Measurements from ENCODE around the gene DGKI. TPM values are rescaled to one million over a fixed set of nuclear protein-coding genes. Genes with fewer than 3 reads are reported as not detected.
A peak's percentile ranks its signal among the peaks of the same experiment; 100 is the strongest.

DGKI gene
- polyA plus RNA-seq, 4 donors = 0.35 to 0.54 TPM; not detected in 2

- H3K27ac ChIP-seq (ENCODE audit: low read depth in 1 of 3, low read length in 2 of 3) = no peak overlapping the region
- FAIRE-seq (no peak), DNase-seq (no peak)
- H3K27me3 ChIP-seq (ENCODE audit: control insufficient read depth in 3 of 3, insufficient read depth in 3 of 3, low read length in 3 of 3) = no peaks in the 10 kb centered on the region
- no peaks in the 10 kb centered on the region for H3K36me3 ChIP-seq (ENCODE audit: control insufficient read depth in 3 of 3, insufficient read depth in 2 of 3, low read depth in 1 of 3, low read length in 3 of 3)
- 58 to 78% (median 67%) methylated on average over 2 of the region's 2 CpGs for WGBS, 3 donors
- no peak overlapping the region for H3K4me3 ChIP-seq (ENCODE audit: low read depth in 1 of 3, low read length in 3 of 3)
- no peaks in the 10 kb centered on the region for H3K9me3 ChIP-seq (ENCODE audit: control insufficient read depth in 2 of 2, insufficient read depth in 1 of 2, low read depth in 1 of 2, low read length in 1 of 2)
- H3K4me1 ChIP-seq (ENCODE audit: control insufficient read depth in 3 of 3, insufficient read depth in 2 of 3, low read depth in 1 of 3, low read length in 2 of 3) = no peaks in the 10 kb centered on the region
These were observed 210.4 kb downstream of the DGKI start for GRCh38 chr7:137636376-137636775.

- no peak for FAIRE-seq
These were observed 210.9 kb downstream of the DGKI start for GRCh38 chr7:137635874-137636273.

GRCh38 chr7:137635132-137635531 is 211.6 kb downstream of the DGKI start:
- DNase-seq = no peak
- no peak for FAIRE-seq
- no peak overlapping the region for H3K27ac ChIP-seq (ENCODE audit: low read depth in 1 of 3, low read length in 2 of 3)
- no peaks in the 10 kb centered on the region for H3K4me1 ChIP-seq (ENCODE audit: control insufficient read depth in 3 of 3, insufficient read depth in 2 of 3, low read depth in 1 of 3, low read length in 2 of 3)
- WGBS, 3 donors = 77 to 85% (median 83%) methylated on average over 3 of the region's 3 CpGs
- H3K9me3 ChIP-seq (ENCODE audit: control insufficient read depth in 2 of 2, insufficient read depth in 1 of 2, low read depth in 1 of 2, low read length in 1 of 2) = no peaks in the 10 kb centered on the region
- H3K27me3 ChIP-seq (ENCODE audit: control insufficient read depth in 3 of 3, insufficient read depth in 3 of 3, low read length in 3 of 3) = no peaks in the 10 kb centered on the region
- H3K4me3 ChIP-seq (ENCODE audit: low read depth in 1 of 3, low read length in 3 of 3) = no peak overlapping the region
- H3K36me3 ChIP-seq (ENCODE audit: control insufficient read depth in 3 of 3, insufficient read depth in 2 of 3, low read depth in 1 of 3, low read length in 3 of 3) = no peaks in the 10 kb centered on the region

More at GRCh38 chr7:137635874-137636273, 210.9 kb downstream of the DGKI start:
- Histone ChIP-seq H3K9me3 (ENCODE audit: control insufficient read depth in 2 of 2, insufficient read depth in 1 of 2, low read depth in 1 of 2, low read length in 1 of 2) (no peaks in the 10 kb centered on the region), H3K36me3 (ENCODE audit: control insufficient read depth in 3 of 3, insufficient read depth in 2 of 3, low read depth in 1 of 3, low read length in 3 of 3) (no peaks in the 10 kb centered on the region), H3K27ac (ENCODE audit: low read depth in 1 of 3, low read length in 2 of 3) (no peak overlapping the region), H3K27me3 (ENCODE audit: control insufficient read depth in 3 of 3, insufficient read depth in 3 of 3, low read length in 3 of 3) (no peaks in the 10 kb centered on the region), H3K4me3 (ENCODE audit: low read depth in 1 of 3, low read length in 3 of 3) (no peak overlapping the region), H3K4me1 (ENCODE audit: control insufficient read depth in 3 of 3, insufficient read depth in 2 of 3, low read depth in 1 of 3, low read length in 2 of 3) (no peaks in the 10 kb centered on the region)
- DNase-seq = no peak
- WGBS, 3 donors = 73 to 83% (median 76%) methylated on average over 6 of the region's 6 CpGs

GRCh38 chr7:137634356-137634755 is 212.4 kb downstream of the DGKI start:
- H3K36me3 ChIP-seq (ENCODE audit: control insufficient read depth in 3 of 3, insufficient read depth in 2 of 3, low read depth in 1 of 3, low read length in 3 of 3) = no peaks in the 10 kb centered on the region
- DNase-seq (no peak), FAIRE-seq (no peak)
- H3K27me3 ChIP-seq (ENCODE audit: control insufficient read depth in 3 of 3, insufficient read depth in 3 of 3, low read length in 3 of 3) = no peaks in the 10 kb centered on the region
- no peaks in the 10 kb centered on the region for H3K9me3 ChIP-seq (ENCODE audit: control insufficient read depth in 2 of 2, insufficient read depth in 1 of 2, low read depth in 1 of 2, low read length in 1 of 2)
- 86 to 90% (median 88%) methylated on average over 1 of the region's 1 CpG for WGBS, 3 donors
- no peak overlapping the region for H3K27ac ChIP-seq (ENCODE audit: low read depth in 1 of 3, low read length in 2 of 3)
- H3K4me3 ChIP-seq (ENCODE audit: low read depth in 1 of 3, low read length in 3 of 3) = no peak overlapping the region
- H3K4me1 ChIP-seq (ENCODE audit: control insufficient read depth in 3 of 3, insufficient read depth in 2 of 3, low read depth in 1 of 3, low read length in 2 of 3) = no peaks in the 10 kb centered on the region

GRCh38 chr7:137633133-137633532 is 213.6 kb downstream of the DGKI start:
- WGBS, 3 donors = 79 to 84% (median 81%) methylated on average over 4 to 5 of the region's 5 CpGs
- Histone ChIP-seq H3K9me3 (ENCODE audit: control insufficient read depth in 2 of 2, insufficient read depth in 1 of 2, low read depth in 1 of 2, low read length in 1 of 2) (no peaks in the 10 kb centered on the region), H3K4me1 (ENCODE audit: control insufficient read depth in 3 of 3, insufficient read depth in 2 of 3, low read depth in 1 of 3, low read length in 2 of 3) (no peaks in the 10 kb centered on the region), H3K36me3 (ENCODE audit: control insufficient read depth in 3 of 3, insufficient read depth in 2 of 3, low read depth in 1 of 3, low read length in 3 of 3) (no peaks in the 10 kb centered on the region), H3K27me3 (ENCODE audit: control insufficient read depth in 3 of 3, insufficient read depth in 3 of 3, low read length in 3 of 3) (peaks cover 0 to 4% (median 0%) of the 10 kb centered on the region in 3 donors), H3K4me3 (ENCODE audit: low read depth in 1 of 3, low read length in 3 of 3) (no peak overlapping the region), H3K27ac (ENCODE audit: low read depth in 1 of 3, low read length in 2 of 3) (no peak overlapping the region)
- DNase-seq = no peak
- no peak for FAIRE-seq

- FAIRE-seq = no peak
- H3K4me1 ChIP-seq (ENCODE audit: control insufficient read depth in 3 of 3, insufficient read depth in 2 of 3, low read depth in 1 of 3, low read length in 2 of 3) = no peaks in the 10 kb centered on the region
These were observed 218.6 kb downstream of the DGKI start for GRCh38 chr7:137628216-137628615.

GRCh38 chr7:137626469-137627067 is 220.2 kb downstream of the DGKI start:
- 23 to 25% (median 25%) methylated on average over 8 of the region's 8 CpGs for WGBS, 3 donors
- H3K4me1 ChIP-seq (ENCODE audit: control insufficient read depth in 3 of 3, insufficient read depth in 2 of 3, low read depth in 1 of 3, low read length in 2 of 3) = no peaks in the 10 kb centered on the region
- no peak overlapping the region for H3K27ac ChIP-seq (ENCODE audit: low read depth in 1 of 3, low read length in 2 of 3)
- FAIRE-seq = no peak
- peaks cover 0 to 7% (median 0%) of the 10 kb centered on the region in 3 donors for H3K27me3 ChIP-seq (ENCODE audit: control insufficient read depth in 3 of 3, insufficient read depth in 3 of 3, low read length in 3 of 3)
- no peaks in the 10 kb centered on the region for H3K36me3 ChIP-seq (ENCODE audit: control insufficient read depth in 3 of 3, insufficient read depth in 2 of 3, low read depth in 1 of 3, low read length in 3 of 3)
- peak; percentile 27 to 48 for DNase-seq
- no peak overlapping the region for H3K4me3 ChIP-seq (ENCODE audit: low read depth in 1 of 3, low read length in 3 of 3)
- H3K9me3 ChIP-seq (ENCODE audit: control insufficient read depth in 2 of 2, insufficient read depth in 1 of 2, low read depth in 1 of 2, low read length in 1 of 2) = no peaks in the 10 kb centered on the region

More at GRCh38 chr7:137628216-137628615, 218.6 kb downstream of the DGKI start:
- Histone ChIP-seq H3K27ac (ENCODE audit: low read depth in 1 of 3, low read length in 2 of 3) (no peak overlapping the region), H3K4me3 (ENCODE audit: low read depth in 1 of 3, low read length in 3 of 3) (no peak overlapping the region), H3K27me3 (ENCODE audit: control insufficient read depth in 3 of 3, insufficient read depth in 3 of 3, low read length in 3 of 3) (peaks cover 0 to 7% (median 0%) of the 10 kb centered on the region in 3 donors), H3K36me3 (ENCODE audit: control insufficient read depth in 3 of 3, insufficient read depth in 2 of 3, low read depth in 1 of 3, low read length in 3 of 3) (no peaks in the 10 kb centered on the region), H3K9me3 (ENCODE audit: control insufficient read depth in 2 of 2, insufficient read depth in 1 of 2, low read depth in 1 of 2, low read length in 1 of 2) (no peaks in the 10 kb centered on the region)
- 46 to 64% (median 63%) methylated on average over 3 of the region's 3 CpGs for WGBS, 3 donors
- DNase-seq = no peak

- no peaks in the 10 kb centered on the region for H3K36me3 ChIP-seq (ENCODE audit: control insufficient read depth in 3 of 3, insufficient read depth in 2 of 3, low read depth in 1 of 3, low read length in 3 of 3)
- WGBS, 3 donors = 71 to 75% (median 73%) methylated on average over 7 of the region's 7 CpGs
- FAIRE-seq (no peak), DNase-seq (no peak)
- peaks cover 0 to 7% (median 0%) of the 10 kb centered on the region in 3 donors for H3K27me3 ChIP-seq (ENCODE audit: control insufficient read depth in 3 of 3, insufficient read depth in 3 of 3, low read length in 3 of 3)
- no peak overlapping the region for H3K4me3 ChIP-seq (ENCODE audit: low read depth in 1 of 3, low read length in 3 of 3)
- H3K4me1 ChIP-seq (ENCODE audit: control insufficient read depth in 3 of 3, insufficient read depth in 2 of 3, low read depth in 1 of 3, low read length in 2 of 3) = no peaks in the 10 kb centered on the region
- H3K9me3 ChIP-seq (ENCODE audit: control insufficient read depth in 2 of 2, insufficient read depth in 1 of 2, low read depth in 1 of 2, low read length in 1 of 2) = no peaks in the 10 kb centered on the region
- no peak overlapping the region for H3K27ac ChIP-seq (ENCODE audit: low read depth in 1 of 3, low read length in 2 of 3)
These were observed 221.6 kb downstream of the DGKI start for GRCh38 chr7:137625197-137625596.

- H3K4me1 ChIP-seq (ENCODE audit: control insufficient read depth in 3 of 3, insufficient read depth in 2 of 3, low read depth in 1 of 3, low read length in 2 of 3) = no peaks in the 10 kb centered on the region
- no peak overlapping the region for H3K27ac ChIP-seq (ENCODE audit: low read depth in 1 of 3, low read length in 2 of 3)
- 68 to 85% (median 76%) methylated on average over 1 of the region's 1 CpG for WGBS, 3 donors
- H3K4me3 ChIP-seq (ENCODE audit: low read depth in 1 of 3, low read length in 3 of 3) = no peak overlapping the region
- DNase-seq (no peak), FAIRE-seq (no peak)
- peaks cover 0 to 1% (median 0%) of the 10 kb centered on the region in 3 donors for H3K27me3 ChIP-seq (ENCODE audit: control insufficient read depth in 3 of 3, insufficient read depth in 3 of 3, low read length in 3 of 3)
- no peaks in the 10 kb centered on the region for H3K36me3 ChIP-seq (ENCODE audit: control insufficient read depth in 3 of 3, insufficient read depth in 2 of 3, low read depth in 1 of 3, low read length in 3 of 3)
- H3K9me3 ChIP-seq (ENCODE audit: control insufficient read depth in 2 of 2, insufficient read depth in 1 of 2, low read depth in 1 of 2, low read length in 1 of 2) = no peaks in the 10 kb centered on the region
These were observed 227.6 kb downstream of the DGKI start for GRCh38 chr7:137619181-137619580.
